Testis (tissue), 3 donors: ENCODE results near the gene PCDHA1. TPM values are rescaled to one million over a fixed set of nuclear protein-coding genes. Genes with fewer than 3 reads are reported as not detected.
"Not testable (repeated sequence)": the region's sequence is repeated elsewhere in the genome, so short reads cannot be mapped to it uniquely, and the experiment has no call there.

Source experiments
- DNase-seq: peaks from one replicate; pipeline ENCODE4 v3.0.0-alpha.2; 2019
- H3K27ac ChIP-seq, 2 donors: fragments of 200-600 bp; sonication (generic); one replicate each; pipeline ENCODE4 v1.5.1; 2019
- H3K27me3 ChIP-seq: fragments of 200-600 bp; sonication (generic); one replicate; pipeline ENCODE4 v1.5.1; 2019
- H3K36me3 ChIP-seq: fragments of 200-600 bp; sonication (generic); one replicate; pipeline ENCODE4 v1.5.1; 2017; ENCODE audit warnings: low read depth; ENCODE audit errors: missing control alignments
- H3K4me1 ChIP-seq: fragments of 200-600 bp; sonication (generic); one replicate; pipeline ENCODE4 v1.5.1; 2019
- H3K4me3 ChIP-seq, 2 donors: fragments of 200-600 bp; sonication (generic); one replicate each; pipeline ENCODE4 v1.5.1; 2017 to 2019
- H3K9me3 ChIP-seq: fragments of 200-600 bp; sonication (generic); one replicate; pipeline ENCODE4 v1.5.1; 2017
- POLR2A ChIP-seq: fragments of 450-650 bp; IDR thresholded peaks from one replicate; pipeline ENCODE4 v1.6.1; 2017; ENCODE audit warnings: antibody characterized with exemption, mild to moderate bottlenecking, moderate library complexity
- WGBS, 2 donors: methylation state at CpG; one replicate each; pipeline ENCODE4 v1.1.5; 2018; 5-methylcytosine and 5-hydroxymethylcytosine counted together
- intact Hi-C: fragments of 100-400 bp; cut with DNase I; formaldehyde crosslinking; loops from one replicate; pipeline ENCODE4 v1.15.1; 2023; ENCODE audit warnings: low total_unique reads
- polyA plus RNA-seq: library from polyadenylated mRNA; stranded (reverse); fragments of 350-450 nt; fragmentation: Illumina TruSeq; extraction: RNeasy Lipid Tissue Mini Kit (QIAGEN cat#74804); gene quantifications from one replicate; pipeline ENCODE4 v1.2.3, GENCODE V29; 2014; ENCODE audit warnings: low read depth, low replicate concordance; ENCODE audit not compliant: insufficient read depth
- total RNA-seq, 2 donors: library from RNA; depleted of rRNA; stranded (reverse); fragments of >200 nt; gene quantifications; one replicate each; pipeline ENCODE4 v1.2.3, GENCODE V29; 2016
- TF ChIP-seq, protein P1 (sequence below), 3 experiments: fragments of 450-650 bp in 2 of 3; fragments of 200-600 bp in 1 of 3; sonication (generic) in 1 of 3; IDR thresholded peaks; one replicate each; pipeline ENCODE4 v1.5.1; 2016 to 2019; ENCODE audit warnings: antibody characterized with exemption in 3 of 3, mild to moderate bottlenecking in 2 of 3, moderate library complexity in 1 of 3

PCDHA1 gene
- total and polyA plus RNA-seq, 3 donors from 2014 or later: 1.7 to 2.6 (median 1.8) TPM

- intact Hi-C loops: no loop called here
- Histone ChIP-seq H3K36me3 (no peaks in the 10 kb centered on the region), H3K27me3 (no peaks in the 10 kb centered on the region), H3K27ac (no peak overlapping the region), H3K4me3 (no peak overlapping the region), H3K9me3 (peaks cover 5% of the 10 kb centered on the region), H3K4me1 (no peaks in the 10 kb centered on the region)
- TF ChIP-seq, protein P1, sequence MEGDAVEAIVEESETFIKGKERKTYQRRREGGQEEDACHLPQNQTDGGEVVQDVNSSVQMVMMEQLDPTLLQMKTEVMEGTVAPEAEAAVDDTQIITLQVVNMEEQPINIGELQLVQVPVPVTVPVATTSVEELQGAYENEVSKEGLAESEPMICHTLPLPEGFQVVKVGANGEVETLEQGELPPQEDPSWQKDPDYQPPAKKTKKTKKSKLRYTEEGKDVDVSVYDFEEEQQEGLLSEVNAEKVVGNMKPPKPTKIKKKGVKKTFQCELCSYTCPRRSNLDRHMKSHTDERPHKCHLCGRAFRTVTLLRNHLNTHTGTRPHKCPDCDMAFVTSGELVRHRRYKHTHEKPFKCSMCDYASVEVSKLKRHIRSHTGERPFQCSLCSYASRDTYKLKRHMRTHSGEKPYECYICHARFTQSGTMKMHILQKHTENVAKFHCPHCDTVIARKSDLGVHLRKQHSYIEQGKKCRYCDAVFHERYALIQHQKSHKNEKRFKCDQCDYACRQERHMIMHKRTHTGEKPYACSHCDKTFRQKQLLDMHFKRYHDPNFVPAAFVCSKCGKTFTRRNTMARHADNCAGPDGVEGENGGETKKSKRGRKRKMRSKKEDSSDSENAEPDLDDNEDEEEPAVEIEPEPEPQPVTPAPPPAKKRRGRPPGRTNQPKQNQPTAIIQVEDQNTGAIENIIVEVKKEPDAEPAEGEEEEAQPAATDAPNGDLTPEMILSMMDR (IDR thresholded peaks at IDR 0.05): no peak
- TF ChIP-seq POLR2A: no peak
- DNase-seq: no peak
- 89% methylated on average over 2 of the region's 2 CpGs for WGBS, 2 donors
Measured at GRCh38 chr5:140764177-140764973, 21.6 kb upstream of the PCDHA1 start.

DNA sequence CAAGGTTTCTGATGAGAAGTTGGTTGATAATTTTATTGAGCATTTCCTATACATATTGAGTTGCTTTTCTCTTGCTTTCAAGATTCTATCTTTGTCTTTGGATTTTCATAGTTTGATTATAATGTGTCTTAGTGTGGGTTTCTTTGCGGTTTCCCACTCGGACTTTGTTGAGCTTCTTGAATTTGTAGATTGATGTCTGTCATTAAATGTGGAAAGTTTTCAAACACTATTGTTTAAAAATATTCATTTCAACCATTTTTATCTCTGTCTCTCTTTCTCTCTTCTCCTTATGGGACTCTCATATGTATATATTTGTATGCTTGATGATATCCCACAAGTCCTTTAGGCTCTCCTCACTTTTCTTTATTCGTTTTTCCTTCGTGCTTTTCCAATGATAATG is 18.5 kb upstream of the PCDHA1 start:
- no peak overlapping the region for H3K4me3 ChIP-seq
- H3K4me1 ChIP-seq: no peaks in the 10 kb centered on the region
- no peaks in the 10 kb centered on the region for H3K27me3 ChIP-seq
- 89 to 92% methylated on average over 4 of the region's 4 CpGs for WGBS, 2 donors
- intact Hi-C loops: no loop called here
- TF ChIP-seq, protein P1 (IDR thresholded peaks at IDR 0.05): no peak
- no peak for TF ChIP-seq POLR2A
- no peak overlapping the region for H3K27ac ChIP-seq
- DNase-seq: no peak
- H3K9me3 ChIP-seq: peaks cover 5% of the 10 kb centered on the region
- H3K36me3 ChIP-seq: no peaks in the 10 kb centered on the region

- Histone ChIP-seq H3K36me3 (no peaks in the 10 kb centered on the region), H3K27ac (no peak overlapping the region), H3K27me3 (no peaks in the 10 kb centered on the region), H3K4me3 (no peak overlapping the region), H3K9me3 (no peaks in the 10 kb centered on the region), H3K4me1 (no peaks in the 10 kb centered on the region)
- DNase-seq: no peak
- WGBS, 2 donors: 83 to 94% methylated on average over 1 of the region's 1 CpG
- intact Hi-C loops: no loop called here
- TF ChIP-seq POLR2A: no peak
Measured at GRCh38 chr5:140780512-140780911, 5.4 kb upstream of the PCDHA1 start.

DNA sequence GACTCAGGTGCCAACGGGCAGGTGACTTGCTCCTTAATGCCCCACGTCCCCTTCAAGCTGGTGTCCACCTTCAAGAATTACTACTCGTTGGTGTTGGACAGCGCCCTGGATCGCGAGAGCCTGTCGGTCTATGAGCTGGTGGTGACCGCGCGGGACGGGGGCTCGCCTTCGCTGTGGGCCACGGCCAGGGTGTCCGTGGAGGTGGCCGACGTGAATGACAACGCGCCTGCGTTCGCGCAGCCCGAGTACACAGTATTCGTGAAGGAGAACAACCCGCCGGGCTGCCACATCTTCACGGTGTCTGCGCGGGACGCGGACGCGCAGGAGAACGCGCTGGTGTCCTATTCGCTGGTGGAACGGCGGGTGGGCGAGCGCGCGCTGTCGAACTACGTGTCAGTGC is 1.5 kb downstream of the PCDHA1 start:
- H3K4me3 ChIP-seq, intact Hi-C loops, H3K27me3 ChIP-seq, H3K9me3 ChIP-seq, H3K4me1 ChIP-seq, H3K36me3 ChIP-seq, H3K27ac ChIP-seq: not testable (repeated sequence)
- 21 to 31% methylated on average over 44 of the region's 44 CpGs for WGBS, 2 donors
- DNase-seq: peak; percentile 16

- H3K9me3 ChIP-seq, H3K4me1 ChIP-seq, H3K27ac ChIP-seq, H3K4me3 ChIP-seq, intact Hi-C loops, H3K27me3 ChIP-seq, H3K36me3 ChIP-seq: not testable (repeated sequence)
- peak; percentile 18 for DNase-seq
- 17 to 27% methylated on average over 14 to 57 of the region's 70 CpGs for WGBS, 2 donors
Measured at GRCh38 chr5:140787849-140788504, 2.0 kb downstream of the PCDHA1 start.

DNA sequence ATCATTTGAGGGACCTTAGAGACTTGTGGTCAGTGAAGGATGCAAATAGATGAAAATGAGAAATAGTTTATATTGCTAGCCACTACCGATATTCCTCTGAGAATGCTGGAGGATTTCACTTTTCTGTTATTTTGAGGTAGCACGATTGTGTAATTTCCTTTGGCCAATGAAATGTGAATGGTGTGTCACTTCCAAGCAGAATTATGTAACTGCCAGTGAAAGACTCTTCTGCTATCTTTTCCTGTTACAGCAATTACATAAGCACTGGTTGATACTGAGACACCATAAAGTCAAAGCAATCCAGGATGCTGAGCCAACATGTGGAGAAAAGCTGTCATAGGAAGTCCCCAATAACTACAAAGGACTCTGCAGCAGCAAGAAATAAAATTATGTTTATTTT is 5.1 kb downstream of the PCDHA1 start:
- H3K27me3 ChIP-seq: peaks cover 4% of the 10 kb centered on the region
- WGBS, 2 donors: 36 to 39% methylated on average over 2 of the region's 2 CpGs
- H3K4me1 ChIP-seq: no peaks in the 10 kb centered on the region
- DNase-seq: no peak
- no peak overlapping the region for H3K4me3 ChIP-seq
- no peaks in the 10 kb centered on the region for H3K36me3 ChIP-seq
- no peak overlapping the region for H3K27ac ChIP-seq
- no peaks in the 10 kb centered on the region for H3K9me3 ChIP-seq
- intact Hi-C loops: no loop called here
- TF ChIP-seq, protein P1 (IDR thresholded peaks at IDR 0.05): no peak
- TF ChIP-seq POLR2A: no peak
